B cell (primary cell): ENCODE measurements around the gene COL17A1.

Source experiments
- CTCF ChIP-seq: fragments of 200-600 bp; IDR thresholded peaks from one replicate; pipeline ENCODE4 v1.8.0; 2022; ENCODE audit warnings: antibody characterized with exemption, mild to moderate bottlenecking
- EZH2 ChIP-seq: IDR thresholded peaks from 2 replicates; pipeline ENCODE4 v1.6.1; 2012; ENCODE audit warnings: borderline replicate concordance, low read depth, mild to moderate bottlenecking, moderate library complexity, low read length; ENCODE audit not compliant: insufficient read depth, poor library complexity, severe bottlenecking

GRCh38 chr10:103983367-103983911 lies 102.2 kb downstream of the COL17A1 start:
- TF ChIP-seq CTCF (no peak), EZH2 (no peak)
